Ishikawa (cell line): ENCODE measurements around the gene TRIM72.

ENCODE experiments used
- EP300 ChIP-seq: IDR thresholded peaks from 2 replicates; pipeline ENCODE4 v1.6.1; 2012; ENCODE audit warnings: borderline replicate concordance
- NFIC ChIP-seq: IDR thresholded peaks from 2 replicates; pipeline ENCODE4 v1.6.1; 2012
- TAF1 ChIP-seq: IDR thresholded peaks from 2 replicates; pipeline ENCODE4 v1.6.1; 2012; ENCODE audit warnings: low read depth, mild to moderate bottlenecking
- YY1 ChIP-seq: IDR thresholded peaks from 2 replicates; pipeline ENCODE4 v1.6.1; 2012; ENCODE audit warnings: low read depth
- TF ChIP-seq, protein P1 (sequence below): IDR thresholded peaks from 2 replicates; pipeline ENCODE4 v1.6.1; 2012

- TF ChIP-seq EP300 (no peak), YY1 (no peak), TAF1 (no peak), NFIC (no peak)
- TF ChIP-seq, protein P1, sequence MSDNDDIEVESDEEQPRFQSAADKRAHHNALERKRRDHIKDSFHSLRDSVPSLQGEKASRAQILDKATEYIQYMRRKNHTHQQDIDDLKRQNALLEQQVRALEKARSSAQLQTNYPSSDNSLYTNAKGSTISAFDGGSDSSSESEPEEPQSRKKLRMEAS, result no peak
Measured at GRCh38 chr16:31253642-31254045, 39.7 kb downstream of the TRIM72 start.
